Measurements from ENCODE around the gene NKG7. TPM values are rescaled to one million over a fixed set of nuclear protein-coding genes. Genes with fewer than 3 reads are reported as not detected.

The NKG7 gene
- total RNA-seq, 1 donor from 2014 or later: not detected

DNA sequence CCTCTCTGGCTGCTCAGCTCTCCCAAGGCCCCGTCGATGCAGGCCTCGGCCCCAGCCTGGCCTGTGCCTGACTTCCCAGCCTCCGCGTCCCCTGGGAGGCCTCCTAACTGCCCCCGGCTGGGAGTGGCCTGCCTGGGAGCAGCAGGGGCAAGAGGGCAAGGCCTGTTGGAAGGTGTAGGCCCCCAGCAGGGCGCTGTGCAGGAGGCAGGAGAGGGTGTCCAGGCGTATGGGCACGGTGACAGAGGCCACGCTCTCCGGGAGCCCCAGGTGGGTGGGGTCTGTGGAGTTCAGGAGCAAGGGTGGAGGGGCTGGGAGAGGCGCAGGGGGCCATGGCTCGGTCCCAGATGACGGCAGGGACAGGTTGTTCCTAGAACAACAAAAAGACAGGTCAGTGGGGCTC lies 16.7 kb upstream of the NKG7 start:
- DNase-seq: no peak

DNA sequence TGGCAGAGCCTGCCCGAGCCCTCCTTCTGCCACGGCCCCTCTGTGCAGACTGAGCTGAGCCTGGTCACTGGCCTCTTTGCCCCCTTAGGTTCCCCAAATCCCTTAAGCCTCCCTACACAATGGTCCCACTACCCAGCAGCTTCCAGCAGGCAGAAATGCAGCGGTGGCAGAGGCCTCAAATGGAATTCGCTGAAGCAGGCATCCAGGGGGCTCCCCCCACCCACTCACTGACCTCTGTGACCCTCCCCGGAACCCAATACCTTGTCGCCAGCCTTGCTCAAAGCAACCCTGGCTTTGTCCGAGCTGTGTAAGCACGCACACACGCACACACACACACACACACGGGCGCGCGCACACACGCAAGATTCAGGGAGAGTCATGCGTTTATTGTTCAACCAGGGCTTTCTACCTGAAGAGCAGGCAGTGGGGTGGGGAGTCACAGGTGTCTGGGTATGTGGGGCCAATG lies 15.5 kb upstream of the NKG7 start, which contains the start of gene LIM2:
LIM2 (minus strand) TSS at position 51 of the 466 bp plus-strand sequence. CDS start 531 bp downstream, outside the sequence.
- no peak for DNase-seq

DNA sequence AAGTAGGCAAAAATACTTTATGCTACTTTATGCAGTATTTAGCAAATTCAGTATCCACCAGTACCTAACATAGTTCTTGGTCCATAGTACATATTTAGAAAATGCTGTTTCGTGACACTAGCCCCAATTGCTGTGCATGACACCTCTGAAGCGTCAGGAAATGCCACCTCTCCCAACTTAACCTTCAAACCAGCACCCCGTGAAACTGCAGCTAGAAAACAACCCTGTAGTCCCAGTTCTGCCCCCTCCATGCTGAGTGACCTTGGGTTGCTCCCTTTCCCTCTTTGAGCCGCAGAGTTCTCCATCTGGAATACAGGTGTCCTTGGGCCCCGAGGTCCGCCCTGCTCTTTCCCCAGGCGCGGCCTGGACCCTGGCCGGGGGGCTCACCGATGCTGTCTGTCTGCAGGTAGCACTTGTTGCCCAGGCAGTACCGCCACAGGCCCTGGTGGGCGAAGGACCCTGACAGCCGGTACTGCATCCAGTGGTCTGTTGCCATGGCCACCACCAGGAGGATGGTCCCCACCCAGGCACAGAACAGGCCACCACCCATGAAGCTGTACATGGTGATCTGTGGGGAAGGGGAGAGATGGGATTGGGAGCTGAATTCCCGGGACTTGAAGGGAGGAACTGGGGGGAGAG lies 14.5 kb upstream of the NKG7 start:
- DNase-seq: no peak

DNA sequence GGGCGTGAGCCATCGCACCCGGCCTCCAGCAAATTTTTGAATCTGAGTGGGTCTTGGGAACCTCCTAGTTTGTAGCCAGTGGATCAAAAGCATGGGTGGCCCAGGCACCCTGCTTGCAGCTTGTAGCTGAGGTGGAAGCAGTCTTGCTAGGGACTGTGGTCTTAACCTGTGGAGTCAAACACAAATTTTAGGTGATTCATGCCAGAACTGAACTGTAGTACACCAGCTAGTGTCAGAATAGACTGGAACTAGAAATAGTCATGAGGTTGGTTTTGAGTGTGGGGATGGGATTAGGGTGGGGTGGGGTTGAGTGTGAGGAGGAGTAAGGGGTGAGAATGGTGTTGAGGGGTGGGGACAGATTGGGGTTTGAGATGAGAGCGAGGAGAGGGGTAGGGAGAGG lies 9.6 kb upstream of the NKG7 start:
- DNase-seq: no peak

DNA sequence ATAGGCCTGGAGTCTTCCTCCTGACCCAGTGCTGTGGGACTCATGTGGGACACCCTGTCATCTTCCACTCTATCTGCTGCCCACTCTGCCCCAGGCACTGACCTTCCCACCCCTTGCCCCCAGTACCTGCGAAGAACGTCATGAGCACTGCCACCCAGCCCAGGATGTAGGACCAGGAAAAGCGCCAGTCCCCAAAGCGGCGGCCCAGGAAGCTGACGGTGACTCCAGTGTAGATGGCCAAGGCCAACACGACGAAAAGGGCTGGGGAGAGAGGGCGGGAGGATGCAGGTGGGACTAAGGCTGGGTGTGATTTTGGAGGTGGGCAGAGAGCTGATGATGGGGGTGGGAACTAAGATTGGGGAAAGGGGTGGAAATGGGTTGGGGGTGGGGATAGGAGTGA lies 7.9 kb upstream of the NKG7 start:
- no peak for DNase-seq

DNA sequence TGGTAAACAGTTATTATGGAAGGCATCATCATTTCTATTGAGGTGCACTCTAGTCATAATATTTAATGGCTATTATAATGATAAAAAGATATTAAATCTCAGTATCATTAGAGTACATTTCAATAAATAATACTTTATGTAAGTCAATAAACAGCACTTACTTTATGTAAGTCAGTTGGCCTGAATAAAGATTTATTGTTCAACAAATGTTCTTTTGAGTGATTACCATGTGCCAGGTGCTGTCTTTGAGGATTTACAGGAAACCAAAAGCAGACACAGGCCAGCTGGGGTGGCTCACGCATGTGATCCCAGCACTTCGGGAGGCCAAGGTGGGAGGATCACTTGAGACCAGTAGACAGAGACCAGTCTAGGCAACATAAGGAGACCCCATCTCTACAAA lies 5.0 kb upstream of the NKG7 start:
- no peak for DNase-seq

DNA sequence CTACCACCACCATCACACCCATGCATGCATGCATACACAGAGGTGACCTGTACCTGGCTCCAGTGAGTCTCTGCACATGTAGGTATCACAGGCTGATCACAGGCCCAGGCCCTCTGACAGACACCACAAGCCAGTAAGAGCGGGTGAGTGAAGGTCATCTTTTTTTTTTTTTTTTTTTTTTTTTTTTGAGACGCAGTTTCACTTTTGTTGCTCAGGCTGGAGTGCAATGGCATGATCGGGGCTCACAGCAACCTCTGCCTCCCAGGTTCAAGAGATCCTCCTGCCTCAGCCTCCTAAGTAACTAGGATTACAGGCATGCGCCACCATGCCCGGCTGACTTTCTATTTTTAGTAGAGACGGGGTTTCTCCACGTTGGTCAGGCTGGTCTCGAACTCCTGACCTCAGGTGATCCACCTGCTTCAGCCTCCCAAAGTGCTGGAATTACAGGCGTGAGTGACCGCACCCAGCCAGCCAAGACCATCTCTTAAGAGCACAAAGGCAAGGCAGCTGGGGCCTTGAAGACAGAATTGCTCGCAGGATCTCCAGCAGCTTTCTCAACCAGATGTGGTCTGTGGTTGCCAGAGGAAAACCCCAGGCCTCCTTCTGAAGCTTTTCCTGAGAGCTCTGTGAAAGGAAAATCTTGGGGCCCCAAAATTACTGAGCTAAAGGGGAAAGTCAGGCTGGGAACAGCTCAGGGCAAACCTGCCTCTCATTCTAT lies 3.2 kb upstream of the NKG7 start:
- DNase-seq: no peak

DNA sequence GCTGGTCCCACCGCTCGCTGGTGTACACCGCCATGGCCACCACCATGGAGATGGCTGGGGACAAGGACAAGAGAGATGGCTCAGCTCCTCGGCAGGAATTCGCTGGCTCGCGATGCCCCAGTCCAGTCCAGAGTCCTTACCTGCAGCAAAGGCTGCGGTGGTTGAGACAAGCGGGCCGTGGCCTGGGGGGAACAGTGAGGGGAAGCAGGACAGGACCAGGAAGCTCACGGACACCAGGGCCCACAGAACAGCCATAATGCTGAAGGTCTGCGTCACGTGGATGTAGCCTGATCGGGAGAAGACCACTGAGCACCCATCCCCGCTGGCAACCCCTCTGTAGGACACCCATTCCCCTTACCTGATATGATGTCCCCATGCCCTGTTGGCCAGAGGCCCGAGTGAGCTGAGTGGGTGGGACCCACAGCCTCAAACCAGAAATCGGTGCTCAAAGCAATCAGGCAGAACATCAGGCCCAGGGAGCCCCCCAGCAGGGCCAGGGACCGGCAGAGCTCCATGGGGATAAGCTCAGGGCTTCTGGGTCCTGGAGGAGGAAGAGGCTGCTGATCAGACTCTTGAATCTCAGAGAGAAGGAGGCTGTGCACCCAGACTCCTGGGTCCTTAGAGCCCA lies 319 bp downstream of the NKG7 start:
- no peak for DNase-seq

DNA sequence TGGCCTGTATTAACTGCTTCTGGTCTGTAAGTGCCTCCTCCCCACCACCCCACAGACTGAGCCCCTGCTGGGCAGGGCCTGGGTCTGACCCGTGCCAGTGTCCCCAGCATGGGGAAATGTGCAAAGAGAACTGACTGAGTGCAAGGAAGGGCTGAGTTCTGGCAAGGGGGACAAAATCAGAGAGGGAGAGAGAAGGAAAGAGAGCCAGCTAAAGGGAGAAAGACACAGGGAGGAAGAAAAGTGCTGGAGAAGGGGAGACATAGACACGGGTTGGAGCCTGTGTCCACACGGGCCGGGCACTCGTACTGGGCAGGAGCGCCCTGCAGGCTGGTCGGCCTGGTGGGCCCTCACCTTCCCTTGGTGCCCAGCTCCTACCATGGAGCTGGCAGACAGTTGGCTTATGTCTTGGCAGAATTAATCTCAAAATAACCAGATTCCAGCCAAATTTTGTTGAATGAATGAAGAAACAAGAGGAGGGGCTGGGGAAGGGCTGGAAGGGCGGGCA lies 1.2 kb downstream of the NKG7 start:
- no peak for DNase-seq

DNA sequence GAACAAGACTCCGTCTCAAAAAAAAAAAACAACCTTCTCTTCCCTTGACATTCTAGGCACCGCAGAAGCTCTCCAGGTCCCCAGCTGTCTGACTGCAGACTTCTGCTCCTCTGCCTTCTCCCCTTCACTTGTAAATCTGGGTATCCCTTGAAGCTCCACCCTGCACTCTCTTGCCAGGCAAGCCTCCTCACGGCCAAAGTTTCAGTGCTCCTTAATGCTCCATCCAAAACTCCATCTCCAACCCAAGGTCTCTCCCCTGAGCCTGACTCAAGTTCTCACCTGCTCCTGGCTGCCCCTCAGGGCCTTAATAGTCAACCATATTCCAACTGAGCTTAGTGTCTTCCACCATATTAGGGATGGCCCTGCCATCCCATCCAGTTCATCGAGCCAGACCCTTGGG lies 2.2 kb downstream of the NKG7 start:
- no peak for DNase-seq

DNA sequence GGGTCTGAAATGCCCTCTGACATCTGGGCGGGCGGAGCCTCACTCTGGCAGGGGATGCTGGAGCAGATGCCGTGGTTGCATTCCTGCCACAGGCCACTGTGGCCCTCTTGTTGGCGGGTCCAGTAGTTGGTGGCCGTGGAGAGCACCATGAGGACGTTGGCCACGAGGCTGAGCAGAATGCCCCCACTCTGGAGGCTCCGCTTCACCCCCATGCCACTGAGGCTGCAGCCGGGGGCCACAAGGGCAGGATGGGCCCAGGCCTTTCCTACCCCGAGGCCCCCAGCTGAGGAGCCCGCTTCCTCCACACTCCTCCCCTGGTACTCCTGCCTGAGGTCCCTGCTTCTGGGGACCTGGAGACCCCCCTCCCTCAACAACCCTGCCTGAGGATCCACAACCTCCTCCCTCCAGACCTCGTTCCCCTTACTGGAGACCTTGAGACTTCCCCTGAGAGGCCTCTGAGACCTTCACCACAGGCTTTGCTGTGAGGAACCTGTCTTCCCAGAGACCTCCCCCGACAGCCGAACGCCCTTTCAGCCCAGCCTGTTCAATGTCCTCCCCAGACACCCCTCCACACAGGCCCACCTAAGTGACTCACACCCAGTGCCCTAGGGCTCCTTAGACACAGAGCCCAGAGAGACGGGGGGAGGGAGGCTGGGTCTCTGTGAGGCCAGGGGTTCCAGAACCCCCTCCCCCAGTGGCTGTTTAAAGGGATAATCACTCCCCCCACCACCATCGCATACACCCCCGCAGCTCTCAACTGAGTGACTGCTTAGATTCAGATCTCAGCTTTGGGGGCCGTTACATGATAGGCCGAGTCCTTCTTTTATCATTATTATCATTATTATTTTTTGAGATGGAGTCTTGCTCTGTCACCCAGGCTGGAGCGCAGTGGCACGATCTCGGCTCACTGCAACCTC lies 3.8 kb downstream of the NKG7 start, which contains the start of gene CLDND2:
CLDND2 (minus strand) TSS at position 638 of the 917 bp plus-strand sequence; CDS start at position 212, 426 bp downstream.
- DNase-seq: no peak

DNA sequence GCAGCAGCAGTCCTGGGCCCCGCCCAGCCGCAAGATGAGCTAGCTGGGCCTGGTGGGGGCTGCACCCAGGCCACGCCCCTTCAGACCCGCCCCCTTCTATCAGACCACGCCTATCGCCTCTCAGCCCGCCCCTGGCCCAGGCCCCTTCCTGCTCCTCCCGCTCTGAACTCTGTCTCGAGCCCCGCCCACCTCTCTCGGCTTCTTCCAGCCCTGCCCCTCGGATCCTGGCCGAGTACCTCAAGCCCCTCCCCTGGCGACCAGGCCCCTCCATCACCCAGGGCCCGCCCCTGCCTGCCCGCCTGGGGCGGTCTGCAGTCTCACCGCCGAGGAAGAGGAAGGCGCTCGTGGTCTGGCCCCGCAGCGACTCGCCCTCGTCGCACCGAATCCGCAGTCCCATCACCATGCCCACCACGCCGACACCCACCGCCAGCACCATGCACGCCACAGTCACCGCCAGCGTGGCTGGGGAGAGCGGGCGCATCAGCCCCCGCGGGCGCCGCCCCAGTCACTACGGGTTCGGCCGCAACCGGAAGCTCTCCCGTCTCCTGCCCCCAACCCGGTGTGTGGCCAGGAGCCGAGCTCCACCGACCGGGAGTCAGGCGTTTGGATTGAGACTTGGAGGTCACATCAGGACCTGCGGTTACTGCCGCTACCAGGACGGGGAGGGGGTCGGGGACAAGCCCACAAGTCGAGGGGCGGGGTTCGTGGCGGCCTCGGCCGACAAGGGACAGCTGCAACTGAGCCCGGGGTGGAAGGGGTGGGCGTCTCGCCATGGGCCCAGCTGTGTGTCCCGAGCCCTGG lies 4.7 kb downstream of the NKG7 start:
- peak; percentile 99 for DNase-seq

DNA sequence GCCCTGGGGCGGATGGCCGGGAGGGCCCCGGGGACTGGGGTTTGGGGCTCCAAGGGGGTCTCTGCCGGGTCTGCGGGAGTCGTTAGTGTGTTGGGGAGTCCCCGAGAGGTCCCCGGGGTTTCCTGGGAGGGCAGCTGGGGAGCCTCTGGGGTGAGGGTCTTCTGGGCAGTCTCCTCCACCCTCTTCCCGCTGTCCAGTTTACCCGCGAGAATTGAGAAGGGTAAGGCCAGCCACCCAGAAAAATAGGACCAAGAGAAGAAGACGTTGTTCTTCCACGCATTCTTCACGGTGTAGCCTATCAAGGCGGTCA lies 5.2 kb downstream of the NKG7 start:
- no peak for DNase-seq

DNA sequence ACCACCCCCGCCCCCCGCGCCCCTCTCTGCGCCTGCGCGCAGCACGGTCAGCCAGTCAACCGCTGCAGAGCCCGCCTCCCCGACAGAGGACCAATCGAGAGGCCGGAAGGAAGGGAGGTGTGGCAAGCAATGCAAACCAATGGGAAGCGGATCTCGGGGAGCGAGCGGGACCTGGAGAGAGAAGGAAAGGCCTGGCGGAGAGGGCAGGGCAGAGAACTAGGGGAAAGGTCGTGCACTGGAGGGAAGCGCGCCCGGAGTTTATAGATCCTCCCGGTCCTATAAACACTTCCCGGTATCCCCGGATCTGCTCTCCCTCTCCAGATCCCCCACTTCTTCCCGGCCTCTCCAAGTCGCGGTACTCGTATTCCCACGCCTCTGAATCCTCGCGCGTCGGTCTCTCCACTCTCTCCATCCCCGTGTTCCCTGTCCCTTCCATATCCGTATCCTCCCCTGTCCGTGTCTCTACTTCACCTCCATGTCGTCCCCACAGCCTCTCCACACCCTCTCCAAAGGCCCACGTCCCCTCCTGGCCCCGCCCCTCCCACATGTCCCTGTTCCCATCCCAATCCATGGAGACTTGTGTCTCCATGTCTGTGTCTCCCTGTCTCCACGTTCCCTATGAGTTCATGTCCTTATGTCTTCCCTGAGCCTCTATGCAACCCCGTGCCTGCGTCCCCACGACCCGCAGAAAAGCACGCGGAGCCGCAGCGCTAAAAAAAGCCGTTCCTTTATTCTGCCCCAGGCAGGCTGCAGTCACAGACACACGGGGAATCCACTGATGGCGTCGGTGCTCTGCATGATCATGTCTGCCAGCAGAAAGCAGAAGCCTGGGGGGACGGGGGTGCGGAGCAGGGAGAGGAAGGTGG lies 5.8 kb downstream of the NKG7 start:
- peak; percentile 98 for DNase-seq

DNA sequence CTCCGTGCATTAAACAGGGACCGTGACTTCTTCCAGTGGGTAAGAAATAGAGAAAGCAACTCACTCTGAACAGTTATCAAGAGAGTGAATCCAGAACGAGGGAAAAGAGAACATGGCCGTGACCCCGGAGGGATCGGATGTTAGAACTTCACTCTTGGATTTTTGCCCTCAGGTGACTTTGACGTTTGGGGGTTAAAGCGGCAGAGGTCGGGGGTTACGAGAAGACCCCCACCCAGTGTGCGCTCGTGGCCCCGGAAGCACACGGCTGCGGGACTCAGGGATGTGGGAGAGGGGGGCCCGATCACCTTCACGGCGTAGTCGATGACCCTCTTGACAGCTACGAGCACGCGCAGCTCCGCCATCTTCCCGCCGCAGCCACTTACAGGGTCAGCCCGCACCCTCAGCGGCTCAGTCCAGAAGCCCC lies 6.5 kb downstream of the NKG7 start, which contains the start of gene ETFB:
ETFB (minus strand) TSS at position 424 of the 424 bp plus-strand sequence; CDS start at position 362, 62 bp downstream.
- DNase-seq: no peak

DNA sequence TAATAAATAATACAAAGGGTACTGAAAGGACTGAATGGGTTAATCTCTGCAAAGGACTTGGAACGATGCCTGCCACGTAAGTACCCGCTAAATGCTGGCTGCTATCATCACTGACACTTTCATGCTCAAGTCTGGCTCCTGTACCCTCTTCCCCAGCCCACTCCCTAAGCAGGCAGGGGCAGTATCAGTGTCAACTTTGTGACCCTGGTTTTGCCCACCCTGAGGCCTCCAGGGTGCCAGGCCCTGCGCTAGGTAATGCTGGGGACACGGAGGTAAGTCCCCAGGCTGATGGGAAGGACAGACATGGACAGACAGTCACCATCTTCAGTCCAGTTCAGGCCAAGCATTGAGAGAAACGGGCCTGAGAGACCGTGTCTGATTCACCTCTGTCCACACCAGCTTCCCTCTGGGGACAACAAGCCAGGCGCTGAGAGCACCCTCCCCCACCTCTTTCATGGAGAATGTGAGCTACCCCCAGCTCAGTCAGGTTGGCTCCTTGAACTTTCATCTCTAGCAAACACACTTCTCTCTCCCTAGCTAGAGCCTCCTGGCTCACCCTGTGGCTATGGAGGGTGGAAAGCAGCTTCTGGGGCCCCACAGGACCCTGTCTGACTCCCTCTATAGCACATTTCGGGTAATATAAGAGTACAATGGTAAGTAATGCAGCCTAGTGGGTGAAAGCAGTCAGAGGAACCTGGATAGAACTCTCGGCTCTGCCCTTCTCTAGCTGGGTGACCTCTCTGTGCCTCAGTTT lies 7.1 kb downstream of the NKG7 start:
- DNase-seq: peak; percentile 42

DNA sequence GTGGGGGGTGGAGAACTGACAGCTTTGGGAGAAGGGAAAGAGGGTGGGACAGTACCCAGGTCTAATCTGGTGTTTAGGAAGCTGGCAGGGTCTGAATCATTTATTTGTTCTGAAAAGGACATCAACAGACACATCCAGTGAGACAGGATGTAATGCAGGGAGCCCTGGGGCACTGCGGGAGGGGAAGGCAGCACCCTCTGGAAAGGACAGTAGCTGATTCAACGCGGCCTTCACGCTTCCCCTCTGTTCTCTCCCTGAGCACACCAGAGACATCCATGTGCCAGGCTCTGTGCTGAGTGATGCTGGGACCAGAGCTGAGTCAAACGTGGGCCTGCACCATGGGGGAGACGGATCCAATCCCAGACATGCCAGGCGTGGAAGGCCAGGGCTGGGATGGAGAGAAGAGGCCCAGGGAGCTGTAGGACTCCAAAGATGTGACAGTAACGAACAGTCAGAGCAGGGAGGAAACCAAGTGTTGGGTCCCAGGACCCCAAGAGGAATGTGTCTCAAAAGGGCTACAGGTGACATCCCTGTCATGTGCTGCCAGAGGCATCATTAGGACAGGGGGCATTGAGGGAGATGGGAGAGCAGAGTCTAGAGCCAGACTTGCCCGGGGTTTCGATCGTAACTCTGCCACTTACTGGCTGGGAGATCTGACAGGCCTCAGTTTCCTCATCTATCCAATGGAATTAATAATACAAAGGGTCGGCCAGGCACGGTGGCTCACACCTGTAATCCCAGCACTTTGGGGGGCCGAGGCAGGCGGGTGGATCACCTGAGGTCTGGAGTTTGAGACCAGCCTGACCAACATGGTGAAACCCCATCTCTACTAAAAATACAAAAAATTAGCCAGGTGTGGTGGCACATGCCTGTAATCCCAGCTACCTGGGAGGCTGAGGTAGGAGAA lies 8.0 kb downstream of the NKG7 start:
- DNase-seq: peak; percentile 24

DNA sequence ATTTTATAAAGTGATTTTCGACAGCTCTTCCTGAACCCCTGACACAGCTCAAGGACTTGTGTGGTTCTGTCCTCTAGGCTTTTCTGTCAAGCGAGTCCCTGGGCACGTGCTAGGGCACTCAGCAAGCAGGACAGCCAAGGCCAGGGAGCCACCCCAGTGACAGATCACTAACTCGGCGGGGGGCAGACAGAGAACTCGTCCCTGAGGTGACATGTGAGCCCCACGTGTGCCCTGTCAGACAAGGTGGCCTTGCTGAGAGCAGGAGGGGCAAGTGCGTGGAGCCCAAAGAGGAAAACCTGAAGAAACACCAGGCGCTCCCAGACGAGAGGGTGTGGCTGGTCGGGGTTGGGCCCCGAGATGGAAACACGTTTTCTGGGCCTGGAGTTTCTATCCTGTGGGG lies 11.2 kb downstream of the NKG7 start:
- DNase-seq: no peak

DNA sequence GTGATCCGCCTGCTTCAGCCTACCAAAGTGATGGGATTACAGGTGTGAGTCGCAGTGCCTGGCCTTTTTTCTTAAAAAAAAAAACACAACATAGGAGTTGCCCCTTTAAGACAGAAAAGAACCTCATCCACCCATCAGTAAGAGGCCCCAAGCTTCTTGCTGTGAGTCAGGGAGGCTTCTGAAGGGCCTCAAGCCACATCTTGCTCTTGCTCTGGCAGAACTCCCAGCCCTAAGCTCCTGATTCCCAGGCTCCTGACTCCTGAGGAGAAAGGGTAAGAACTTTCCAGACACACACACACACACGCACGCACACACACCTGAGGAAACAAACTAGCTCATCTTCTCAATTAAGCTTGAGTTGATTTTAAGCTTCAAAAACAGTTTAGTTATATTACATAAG lies 13.2 kb downstream of the NKG7 start:
- DNase-seq: no peak

Data from dermis blood vessel endothelial cell (primary cell).